Measurements from ENCODE around the gene MAGEB10. TPM values are rescaled to one million over a fixed set of nuclear protein-coding genes. Genes with fewer than 3 reads are reported as not detected.

The MAGEB10 gene, protein sequence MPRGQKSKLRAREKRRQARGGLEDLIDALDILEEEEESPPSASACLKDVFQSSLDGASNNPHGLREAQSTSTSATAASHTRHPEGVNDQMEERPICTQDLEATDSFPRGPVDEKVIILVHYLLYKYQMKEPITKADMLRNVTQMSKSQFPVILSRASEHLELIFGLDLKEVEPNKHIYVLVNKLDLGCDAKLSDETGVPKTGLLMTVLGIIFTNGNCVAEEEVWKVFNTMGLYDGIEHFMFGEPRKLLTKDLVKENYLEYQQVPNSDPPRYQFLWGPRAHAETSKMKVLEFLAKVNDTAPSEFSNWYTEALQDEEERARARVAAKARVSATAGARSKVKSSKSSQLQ
- polyA plus RNA-seq (2013, experiment 1 of 2) = not detected
- not detected for polyA plus RNA-seq (2013, experiment 2 of 2)

DNA sequence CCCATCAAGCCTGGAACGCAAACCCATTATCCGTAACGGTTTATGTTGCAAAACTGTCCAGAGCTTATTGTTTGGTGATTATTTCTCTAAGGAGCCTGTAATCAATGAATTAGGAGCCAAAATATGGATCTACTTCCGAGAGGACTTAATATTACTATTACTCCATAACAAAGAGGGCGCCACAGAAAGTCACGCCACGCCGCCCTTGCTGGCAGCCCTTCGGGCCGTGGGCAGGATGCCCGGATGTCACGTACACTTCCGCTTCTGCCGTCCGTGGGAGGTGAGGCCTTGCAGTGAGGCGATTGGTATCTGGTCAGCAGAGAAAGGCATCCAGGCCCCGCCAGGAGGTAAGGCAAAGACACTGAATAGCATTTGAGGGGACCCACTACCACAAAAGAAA lies at the start of gene MAGEB10:
Gene MAGEB10 (plus strand): TSS at position 301 of the 400 bp plus-strand sequence. CDS start 13,317 bp downstream, outside the sequence.
- no peak within 1 kb of the TSS for H2BK15ac ChIP-seq (replicated peaks; ENCODE audit: low read depth)

DNA sequence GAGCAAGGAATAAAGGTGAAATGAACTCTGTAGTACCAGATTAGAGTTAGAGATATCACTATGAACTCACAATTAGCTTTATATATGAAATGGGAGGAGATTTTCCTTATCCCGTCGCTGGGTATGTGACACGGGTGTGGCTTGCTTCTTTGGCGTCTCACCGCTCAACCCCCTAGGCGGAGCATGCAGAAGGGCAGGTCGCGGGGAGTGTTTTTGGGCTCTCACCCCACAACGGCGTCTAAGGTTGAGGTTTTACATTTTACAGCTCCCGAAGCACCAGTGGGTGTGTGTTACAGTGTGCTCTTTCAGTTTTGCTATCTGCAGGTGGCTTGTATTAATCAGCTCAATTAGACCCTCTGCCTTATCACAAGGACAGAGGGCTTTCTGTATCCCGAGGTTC lies 42.1 kb upstream of the MAGEB10 start:
- no peak for DNase-seq
- H3K4me1 ChIP-seq (ENCODE audit: control insufficient read depth, low read depth, low read length) = no peaks in the 10 kb centered on the region
- H2AK5ac ChIP-seq (ENCODE audit: low read length) = no peak overlapping the region
- H2BK5ac ChIP-seq (ENCODE audit: low read length) = no peak overlapping the region
- H4K5ac ChIP-seq (ENCODE audit: low read length) = no peak overlapping the region
- no peaks in the 10 kb centered on the region for H3K79me2 ChIP-seq (ENCODE audit: control insufficient read depth, insufficient read depth, low read length)
- no peak overlapping the region for H3K56ac ChIP-seq (ENCODE audit: low read length)
- WGBS (ENCODE audit: extremely low coverage, insufficient coverage, low lambda C conversion rate) = no CpG with 5 or more reads among the region's 12 CpGs
- H3K4me2 ChIP-seq (ENCODE audit: low read length) = no peak overlapping the region
- H3K18ac ChIP-seq (ENCODE audit: low read length) = no peak overlapping the region
- no peak overlapping the region for H3K9ac ChIP-seq (ENCODE audit: low read length)
- H3K36me3 ChIP-seq (ENCODE audit: control insufficient read depth, insufficient read depth, low read length) = no peaks in the 10 kb centered on the region
- H2BK15ac ChIP-seq (replicated peaks; ENCODE audit: low read depth) = no peak overlapping the region
- H3K27ac ChIP-seq (ENCODE audit: low read depth, low read length) = no peak overlapping the region
- no peaks in the 10 kb centered on the region for H3K27me3 ChIP-seq (ENCODE audit: insufficient read depth, low read length, poor library complexity)
- H3K23ac ChIP-seq (ENCODE audit: low read length) = no peak overlapping the region
- no peak overlapping the region for H4K8ac ChIP-seq (ENCODE audit: low read depth, low read length)
- H2BK120ac ChIP-seq (ENCODE audit: low read depth, low read length) = no peak overlapping the region
- no peaks in the 10 kb centered on the region for H3K79me1 ChIP-seq (ENCODE audit: low read length)
- H3K4ac ChIP-seq (ENCODE audit: low read depth, low read length) = no peak overlapping the region
- H3K4me3 ChIP-seq (ENCODE audit: low read length) = no peak overlapping the region

More for the DNA sequence above, at the start of gene MAGEB10:
- DNase-seq = no peak
- no peaks in the 10 kb centered on the region for H3K79me1 ChIP-seq (ENCODE audit: low read length)
- no peak within 1 kb of the TSS for H3K18ac ChIP-seq (ENCODE audit: low read length)
- H3K79me2 ChIP-seq (ENCODE audit: control insufficient read depth, insufficient read depth, low read length) = no peaks in the 10 kb centered on the region
- WGBS (ENCODE audit: extremely low coverage, insufficient coverage, low lambda C conversion rate) = no CpG with 5 or more reads among the region's 17 CpGs
- no peak within 1 kb of the TSS for H3K23ac ChIP-seq (ENCODE audit: low read length)
- no peak within 1 kb of the TSS for H2BK5ac ChIP-seq (ENCODE audit: low read length)
- no peak within 1 kb of the TSS for H3K4me2 ChIP-seq (ENCODE audit: low read length)
- H3K27me3 ChIP-seq (ENCODE audit: insufficient read depth, low read length, poor library complexity) = no peaks in the 10 kb centered on the region
- no peak within 1 kb of the TSS for H3K4me3 ChIP-seq (ENCODE audit: low read length)
- H3K4ac ChIP-seq (ENCODE audit: low read depth, low read length) = no peak within 1 kb of the TSS
- H3K9ac ChIP-seq (ENCODE audit: low read length) = no peak within 1 kb of the TSS
- no peak within 1 kb of the TSS for H4K5ac ChIP-seq (ENCODE audit: low read length)
- H3K27ac ChIP-seq (ENCODE audit: low read depth, low read length) = no peak within 1 kb of the TSS
- no peak within 1 kb of the TSS for H3K56ac ChIP-seq (ENCODE audit: low read length)
- no peak within 1 kb of the TSS for H4K8ac ChIP-seq (ENCODE audit: low read depth, low read length)
- no peak within 1 kb of the TSS for H2BK120ac ChIP-seq (ENCODE audit: low read depth, low read length)
- no peaks in the 10 kb centered on the region for H3K4me1 ChIP-seq (ENCODE audit: control insufficient read depth, low read depth, low read length)
- H3K36me3 ChIP-seq (ENCODE audit: control insufficient read depth, insufficient read depth, low read length) = no peaks in the 10 kb centered on the region
- no peak within 1 kb of the TSS for H2AK5ac ChIP-seq (ENCODE audit: low read length)

DNA sequence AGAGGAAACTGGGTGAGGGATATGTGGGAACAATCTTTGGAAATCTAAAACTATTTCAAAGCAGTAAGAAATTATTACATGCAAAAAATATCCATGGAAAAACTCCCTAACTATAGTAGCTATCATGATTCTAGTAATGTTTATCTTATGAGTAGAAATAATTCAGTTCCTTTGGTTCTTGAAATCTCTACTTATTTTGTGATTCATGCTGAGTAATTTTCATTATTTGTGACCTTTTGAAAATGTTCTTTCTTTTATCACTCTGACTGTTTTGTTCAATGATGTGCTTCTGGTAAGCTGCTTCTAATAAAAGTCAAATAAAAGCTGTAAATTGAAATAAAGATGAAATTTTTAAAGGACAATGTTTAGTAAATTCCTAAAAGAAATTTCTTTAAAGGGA lies 40.4 kb upstream of the MAGEB10 start:
- no peaks in the 10 kb centered on the region for H3K36me3 ChIP-seq (ENCODE audit: control insufficient read depth, insufficient read depth, low read length)
- no peak overlapping the region for H3K4me3 ChIP-seq (ENCODE audit: low read length)
- no peak overlapping the region for H3K56ac ChIP-seq (ENCODE audit: low read length)
- no peak overlapping the region for H2BK120ac ChIP-seq (ENCODE audit: low read depth, low read length)
- no peak overlapping the region for H3K23ac ChIP-seq (ENCODE audit: low read length)
- H3K4ac ChIP-seq (ENCODE audit: low read depth, low read length) = no peak overlapping the region
- H3K9ac ChIP-seq (ENCODE audit: low read length) = no peak overlapping the region
- no peaks in the 10 kb centered on the region for H3K79me1 ChIP-seq (ENCODE audit: low read length)
- H3K4me1 ChIP-seq (ENCODE audit: control insufficient read depth, low read depth, low read length) = no peaks in the 10 kb centered on the region
- no peak for DNase-seq
- H3K27me3 ChIP-seq (ENCODE audit: insufficient read depth, low read length, poor library complexity) = no peaks in the 10 kb centered on the region
- no peak overlapping the region for H2AK5ac ChIP-seq (ENCODE audit: low read length)
- no peak overlapping the region for H2BK15ac ChIP-seq (replicated peaks; ENCODE audit: low read depth)
- H3K79me2 ChIP-seq (ENCODE audit: control insufficient read depth, insufficient read depth, low read length) = no peaks in the 10 kb centered on the region
- H4K5ac ChIP-seq (ENCODE audit: low read length) = no peak overlapping the region
- H3K4me2 ChIP-seq (ENCODE audit: low read length) = no peak overlapping the region
- no peak overlapping the region for H3K27ac ChIP-seq (ENCODE audit: low read depth, low read length)
- no peak overlapping the region for H2BK5ac ChIP-seq (ENCODE audit: low read length)
- no peak overlapping the region for H4K8ac ChIP-seq (ENCODE audit: low read depth, low read length)
- H3K18ac ChIP-seq (ENCODE audit: low read length) = no peak overlapping the region

DNA sequence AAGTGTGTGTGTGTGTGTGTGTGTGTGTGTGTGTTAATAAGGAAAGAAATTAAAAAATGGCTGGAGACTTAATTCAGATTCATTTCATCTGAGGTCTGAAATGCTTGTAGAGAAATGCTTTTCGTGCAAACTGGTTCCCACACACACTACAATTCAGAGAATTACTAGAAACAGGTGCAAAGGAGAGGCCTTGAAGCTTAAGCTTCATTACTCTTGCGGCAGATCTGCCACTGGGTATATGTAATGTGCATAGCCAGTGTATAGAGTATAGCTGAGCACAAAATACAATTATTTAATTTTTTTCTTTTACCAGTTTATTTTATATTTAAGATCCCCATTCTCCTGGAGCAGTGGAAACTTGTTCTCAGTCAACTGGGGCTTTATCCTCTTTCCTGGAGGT lies 31.8 kb upstream of the MAGEB10 start:
- Histone ChIP-seq H4K5ac (ENCODE audit: low read length) (no peak overlapping the region), H3K27me3 (ENCODE audit: insufficient read depth, low read length, poor library complexity) (no peaks in the 10 kb centered on the region), H3K9ac (ENCODE audit: low read length) (no peak overlapping the region), H3K79me1 (ENCODE audit: low read length) (no peaks in the 10 kb centered on the region), H2AK5ac (ENCODE audit: low read length) (no peak overlapping the region), H3K36me3 (ENCODE audit: control insufficient read depth, insufficient read depth, low read length) (no peaks in the 10 kb centered on the region), H3K56ac (ENCODE audit: low read length) (no peak overlapping the region), H3K79me2 (ENCODE audit: control insufficient read depth, insufficient read depth, low read length) (no peaks in the 10 kb centered on the region), H2BK15ac (replicated peaks; ENCODE audit: low read depth) (no peak overlapping the region), H3K4ac (ENCODE audit: low read depth, low read length) (no peak overlapping the region), H3K4me3 (ENCODE audit: low read length) (no peak overlapping the region), H3K18ac (ENCODE audit: low read length) (no peak overlapping the region), H2BK5ac (ENCODE audit: low read length) (no peak overlapping the region), H3K27ac (ENCODE audit: low read depth, low read length) (no peak overlapping the region), H2BK120ac (ENCODE audit: low read depth, low read length) (no peak overlapping the region), H4K8ac (ENCODE audit: low read depth, low read length) (no peak overlapping the region), H3K4me2 (ENCODE audit: low read length) (no peak overlapping the region), H3K23ac (ENCODE audit: low read length) (no peak overlapping the region), H3K4me1 (ENCODE audit: control insufficient read depth, low read depth, low read length) (no peaks in the 10 kb centered on the region)
- DNase-seq = no peak
- WGBS (ENCODE audit: extremely low coverage, insufficient coverage, low lambda C conversion rate) = no CpG with 5 or more reads among the region's 2 CpGs

DNA sequence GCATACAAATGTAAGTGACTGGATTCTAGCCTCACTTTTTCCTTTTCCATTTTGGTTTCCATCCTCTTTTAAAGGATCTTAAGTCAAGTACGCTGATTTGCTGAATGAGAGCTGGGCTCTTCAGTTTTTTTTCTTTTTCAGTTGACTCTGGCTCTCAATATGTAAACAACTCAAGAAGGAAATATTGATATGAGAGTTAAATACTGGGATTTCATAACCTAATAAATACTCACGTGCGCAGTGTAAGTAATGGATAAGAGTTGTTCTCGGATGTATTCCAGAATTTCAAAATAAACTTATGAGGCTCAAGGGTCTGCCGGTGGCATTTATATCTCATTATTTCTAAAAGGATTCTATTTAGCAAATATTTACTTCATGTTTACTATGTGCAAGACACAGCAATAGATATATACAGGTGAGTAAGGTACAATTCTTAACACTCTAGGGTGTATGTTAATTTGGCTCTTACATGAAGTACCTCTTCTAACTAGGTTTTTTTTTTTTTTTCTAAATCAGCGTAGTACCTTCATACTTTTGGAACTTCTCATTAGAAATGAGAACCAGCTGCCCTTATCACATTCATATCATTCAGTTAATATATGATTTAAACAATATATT lies 11.0 kb upstream of the MAGEB10 start:
- Histone ChIP-seq H2BK120ac (ENCODE audit: low read depth, low read length) (no peak overlapping the region), H3K4ac (ENCODE audit: low read depth, low read length) (no peak overlapping the region), H3K79me1 (ENCODE audit: low read length) (no peaks in the 10 kb centered on the region)

More for the DNA sequence above, 11.0 kb upstream of the MAGEB10 start:
- no peak overlapping the region for H3K4me3 ChIP-seq (ENCODE audit: low read length)
- H4K5ac ChIP-seq (ENCODE audit: low read length) = no peak overlapping the region
- no peak overlapping the region for H2BK15ac ChIP-seq (replicated peaks; ENCODE audit: low read depth)
- no peak overlapping the region for H3K27ac ChIP-seq (ENCODE audit: low read depth, low read length)
- H3K4me2 ChIP-seq (ENCODE audit: low read length) = no peak overlapping the region
- no peak overlapping the region for H2BK5ac ChIP-seq (ENCODE audit: low read length)
- no peak overlapping the region for H3K23ac ChIP-seq (ENCODE audit: low read length)
- WGBS (ENCODE audit: extremely low coverage, insufficient coverage, low lambda C conversion rate) = no CpG with 5 or more reads among the region's 6 CpGs
- no peak overlapping the region for H3K56ac ChIP-seq (ENCODE audit: low read length)
- H3K9ac ChIP-seq (ENCODE audit: low read length) = no peak overlapping the region
- H3K79me2 ChIP-seq (ENCODE audit: control insufficient read depth, insufficient read depth, low read length) = no peaks in the 10 kb centered on the region
- no peaks in the 10 kb centered on the region for H3K4me1 ChIP-seq (ENCODE audit: control insufficient read depth, low read depth, low read length)
- H3K27me3 ChIP-seq (ENCODE audit: insufficient read depth, low read length, poor library complexity) = no peaks in the 10 kb centered on the region
- no peak for DNase-seq
- no peak overlapping the region for H2AK5ac ChIP-seq (ENCODE audit: low read length)
- H3K18ac ChIP-seq (ENCODE audit: low read length) = no peak overlapping the region
- H3K36me3 ChIP-seq (ENCODE audit: control insufficient read depth, insufficient read depth, low read length) = no peaks in the 10 kb centered on the region
- H4K8ac ChIP-seq (ENCODE audit: low read depth, low read length) = no peak overlapping the region
